Mucosa of descending colon (tissue), 3 donors: ENCODE measurements around the gene POLR1A. TPM values are rescaled to one million over a fixed set of nuclear protein-coding genes. Genes with fewer than 3 reads are reported as not detected.

ENCODE experiments used
- ATAC-seq: fragments of 200-7000 bp; cut with Tn5 transposase; one replicate; pipeline ENCODE4 v1.9.1; 2020; ENCODE audit warnings: mild to moderate bottlenecking, moderate library complexity
- DNase-seq, 3 donors: peaks; one replicate each; pipeline ENCODE4 v3.0.0-alpha.2; 2020
- H3K36me3 ChIP-seq: fragments of 200-600 bp; one replicate; pipeline ENCODE4 v1.8.0; 2021; ENCODE audit warnings: low read depth, mild to moderate bottlenecking
- H3K4me1 ChIP-seq: fragments of 200-600 bp; one replicate; pipeline ENCODE4 v1.8.0; 2021; ENCODE audit warnings: low read depth, mild to moderate bottlenecking
- H3K4me3 ChIP-seq: fragments of 200-600 bp; one replicate; pipeline ENCODE4 v1.8.0; 2021; ENCODE audit warnings: mild to moderate bottlenecking
- H3K9me3 ChIP-seq: fragments of 200-600 bp; one replicate; pipeline ENCODE4 v1.8.0; 2021; ENCODE audit warnings: mild to moderate bottlenecking
- intact Hi-C, 2 donors: fragments of 100-400 bp; cut with DNase I in 1 of 2; cut with micrococcal nuclease in 1 of 2; formaldehyde crosslinking; loops; one replicate each; pipeline versions ENCODE4 v1.11.0 to v1.11.1; 2022; cut with DNase I, micrococcal nuclease
- total RNA-seq, 3 donors: library from RNA; stranded (reverse); fragmentation: NEBNext Ultra II Directional in 2 of 3; extraction: Animal tissue kit (Norgen Biotek cat#: 25700) in 2 of 3; gene quantifications; one replicate each; pipeline versions ENCODE4 v1.2.1 to v1.2.4, GENCODE V29; 2021 to 2023
- TF ChIP-seq, protein P1 (sequence below): fragments of 200-600 bp; IDR thresholded peaks from one replicate; pipeline ENCODE4 v1.8.0; 2022; ENCODE audit warnings: antibody characterized with exemption, mild to moderate bottlenecking
- donor health status: DM: no; HTN: no; CAD: no; lungs with moderate emphysema.
- donor health status: DM: no; HTN: no; CAD: no.
- donor health status: DM: no; HTN: yes; CAD: no.

The POLR1A gene
- total RNA-seq, 3 donors from 2014 or later: 22.8 to 29.3 (median 24.3) TPM

DNA sequence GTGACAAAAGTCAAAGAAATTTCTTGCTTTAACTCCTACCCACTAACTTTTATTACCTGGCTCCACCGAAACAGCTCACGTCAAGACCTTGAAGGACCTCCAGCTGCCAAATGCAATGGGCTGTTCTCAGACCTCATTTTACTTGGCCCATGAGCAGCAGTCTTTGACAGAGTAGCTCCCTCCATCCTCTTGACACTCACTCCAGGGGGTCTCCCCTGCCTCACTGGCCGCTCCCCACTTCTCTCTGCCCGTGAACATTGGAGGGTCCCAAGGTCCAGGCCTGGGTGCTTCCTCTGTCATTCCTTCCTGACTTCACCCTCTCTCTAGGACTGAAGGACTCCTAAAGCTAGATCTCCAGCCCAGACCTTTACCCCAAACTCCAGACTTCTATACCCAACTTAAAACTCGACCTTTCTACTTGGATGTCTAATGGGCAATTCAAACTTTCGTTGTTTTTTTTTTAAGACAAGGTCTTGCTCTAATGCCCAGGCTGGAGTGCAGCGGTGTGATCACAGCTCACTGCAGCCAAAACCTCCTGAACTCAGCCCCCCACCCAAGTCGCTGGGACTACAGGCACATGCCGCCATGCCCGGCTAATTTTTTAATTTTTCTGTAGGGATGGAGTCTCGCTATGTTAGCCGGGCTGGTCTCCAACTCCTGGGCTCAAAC is 124.0 kb downstream of the POLR1A start:
- ATAC-seq (no peak), DNase-seq (no peak)
- TF ChIP-seq, protein P1, sequence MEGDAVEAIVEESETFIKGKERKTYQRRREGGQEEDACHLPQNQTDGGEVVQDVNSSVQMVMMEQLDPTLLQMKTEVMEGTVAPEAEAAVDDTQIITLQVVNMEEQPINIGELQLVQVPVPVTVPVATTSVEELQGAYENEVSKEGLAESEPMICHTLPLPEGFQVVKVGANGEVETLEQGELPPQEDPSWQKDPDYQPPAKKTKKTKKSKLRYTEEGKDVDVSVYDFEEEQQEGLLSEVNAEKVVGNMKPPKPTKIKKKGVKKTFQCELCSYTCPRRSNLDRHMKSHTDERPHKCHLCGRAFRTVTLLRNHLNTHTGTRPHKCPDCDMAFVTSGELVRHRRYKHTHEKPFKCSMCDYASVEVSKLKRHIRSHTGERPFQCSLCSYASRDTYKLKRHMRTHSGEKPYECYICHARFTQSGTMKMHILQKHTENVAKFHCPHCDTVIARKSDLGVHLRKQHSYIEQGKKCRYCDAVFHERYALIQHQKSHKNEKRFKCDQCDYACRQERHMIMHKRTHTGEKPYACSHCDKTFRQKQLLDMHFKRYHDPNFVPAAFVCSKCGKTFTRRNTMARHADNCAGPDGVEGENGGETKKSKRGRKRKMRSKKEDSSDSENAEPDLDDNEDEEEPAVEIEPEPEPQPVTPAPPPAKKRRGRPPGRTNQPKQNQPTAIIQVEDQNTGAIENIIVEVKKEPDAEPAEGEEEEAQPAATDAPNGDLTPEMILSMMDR: no peak
- intact Hi-C loops: no loop called here
- H3K4me3 ChIP-seq: no peak overlapping the region
- H3K36me3 ChIP-seq: no peaks in the 10 kb centered on the region
- no peaks in the 10 kb centered on the region for H3K4me1 ChIP-seq
- H3K9me3 ChIP-seq: no peaks in the 10 kb centered on the region

DNA sequence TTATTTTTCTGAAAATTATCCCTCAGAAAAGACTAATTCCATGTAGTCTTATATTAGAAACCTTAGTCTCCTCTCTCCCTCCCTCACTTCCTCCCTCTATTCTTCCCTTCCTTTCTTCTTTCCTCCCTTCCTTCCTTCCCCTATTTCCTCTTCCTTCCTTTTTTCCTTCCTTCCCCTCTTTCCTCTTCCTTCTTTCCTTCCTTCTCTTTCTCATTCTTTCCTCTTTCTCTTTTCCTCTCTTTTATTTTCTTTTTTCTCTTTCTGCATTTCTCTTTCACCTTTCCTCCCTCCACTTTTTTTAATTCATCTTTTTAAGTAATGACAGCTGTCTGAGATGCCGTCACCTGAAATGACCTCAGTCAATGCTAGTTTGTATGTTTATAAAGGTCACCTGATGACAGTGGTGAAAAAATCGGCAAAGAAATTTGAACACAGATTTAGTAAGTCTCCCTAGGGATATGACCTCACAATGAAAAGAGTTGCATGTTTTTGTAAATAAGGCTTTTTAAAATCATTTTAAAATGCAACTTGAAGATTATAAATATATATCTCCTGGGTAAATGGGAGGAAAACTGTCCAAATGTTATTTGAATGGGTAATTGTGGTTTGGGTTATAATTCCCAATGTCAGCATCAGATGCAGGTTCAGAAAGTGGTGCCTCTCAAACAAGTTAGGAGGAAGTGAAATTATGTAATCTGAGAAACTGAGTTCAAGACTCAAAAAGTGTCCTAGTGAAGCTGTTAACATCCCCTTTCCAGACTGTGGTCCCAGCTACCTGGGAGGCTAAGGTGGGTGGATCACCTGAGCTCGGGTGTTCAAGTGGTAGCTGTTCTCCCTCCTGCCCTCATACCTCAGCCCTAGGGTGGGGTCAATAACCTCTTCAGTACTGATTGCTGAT is 126.6 kb downstream of the POLR1A start:
- ATAC-seq: no peak
- TF ChIP-seq, protein P1: no peak
- intact Hi-C loops: no loop called here

DNA sequence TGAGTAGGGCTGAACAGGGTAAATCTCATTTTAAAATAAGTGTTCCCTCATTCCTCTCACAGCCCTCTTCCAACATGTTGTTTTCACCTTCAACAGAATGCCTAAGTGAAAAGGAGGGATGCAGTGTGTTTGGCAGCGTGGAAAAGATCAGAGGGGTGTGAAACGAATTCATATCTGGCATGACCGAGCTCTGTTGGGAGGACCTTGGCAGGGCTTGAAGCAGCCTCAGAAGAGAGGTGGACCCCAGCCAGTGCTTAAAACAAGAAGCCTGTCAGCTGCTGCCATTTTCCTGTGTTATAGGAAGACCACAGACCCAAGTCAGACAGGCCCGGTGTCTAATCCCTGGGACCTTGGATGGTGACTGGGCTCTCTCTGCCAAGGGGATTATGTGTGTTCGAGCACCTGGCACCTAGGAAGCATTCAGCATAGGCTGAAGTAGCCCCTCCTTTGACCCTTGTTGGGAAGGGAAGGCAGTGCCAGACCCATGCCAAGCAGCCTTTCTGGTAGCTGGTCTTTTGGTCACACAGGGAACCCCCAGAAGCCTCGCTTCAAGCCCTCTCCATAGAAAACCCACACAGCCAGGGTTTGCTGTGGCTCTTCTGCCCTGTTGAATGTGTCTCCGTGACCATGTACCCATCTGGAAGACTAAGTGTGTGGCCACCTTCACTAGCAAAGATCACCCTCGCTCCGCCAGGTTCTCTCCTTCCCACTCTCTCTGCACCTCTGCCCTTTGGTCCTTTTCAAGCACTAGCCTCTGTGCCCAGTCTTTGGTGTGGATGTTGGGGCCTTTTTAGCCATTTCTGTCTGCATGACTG is 129.4 kb downstream of the POLR1A start:
- ATAC-seq (no peak), DNase-seq (no peak)
- Histone ChIP-seq H3K4me1 (no peaks in the 10 kb centered on the region), H3K4me3 (no peak overlapping the region), H3K36me3 (no peaks in the 10 kb centered on the region), H3K9me3 (no peaks in the 10 kb centered on the region)
- intact Hi-C loops: no loop called here
- TF ChIP-seq, protein P1: no peak

More for the DNA sequence above, 126.6 kb downstream of the POLR1A start:
- no peak for DNase-seq
- H3K4me3 ChIP-seq: no peak overlapping the region
- no peaks in the 10 kb centered on the region for H3K36me3 ChIP-seq
- H3K9me3 ChIP-seq: no peaks in the 10 kb centered on the region
- H3K4me1 ChIP-seq: no peaks in the 10 kb centered on the region

DNA sequence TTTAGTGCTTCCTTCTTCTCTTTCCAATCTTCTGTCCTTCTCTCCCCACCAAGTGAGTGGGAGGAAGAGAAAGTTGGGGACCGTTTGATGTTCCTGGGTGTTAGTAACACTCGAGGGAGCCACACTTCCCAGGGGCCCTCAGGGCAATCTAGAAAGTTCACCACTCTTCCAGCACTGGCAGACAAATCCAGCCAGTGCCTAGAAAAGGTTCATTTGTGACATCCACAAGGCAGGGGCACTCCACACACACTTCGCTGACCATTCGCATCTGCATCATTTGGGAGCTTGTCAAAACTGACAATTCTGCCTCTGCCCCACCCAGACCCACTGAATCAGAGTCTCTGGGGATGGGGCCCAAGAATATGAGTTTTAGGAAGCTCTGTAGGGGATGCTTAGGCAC is 130.1 kb downstream of the POLR1A start:
- DNase-seq (no peak), ATAC-seq (no peak)
- intact Hi-C loops: no loop called here
- Histone ChIP-seq H3K4me1 (no peaks in the 10 kb centered on the region), H3K36me3 (no peaks in the 10 kb centered on the region), H3K9me3 (no peaks in the 10 kb centered on the region), H3K4me3 (no peak overlapping the region)
- TF ChIP-seq, protein P1: no peak

- no peaks in the 10 kb centered on the region for H3K4me1 ChIP-seq
- DNase-seq (no peak), ATAC-seq (no peak)
- TF ChIP-seq, protein P1: no peak
- intact Hi-C loops: no loop called here
- H3K4me3 ChIP-seq: no peak overlapping the region
- no peaks in the 10 kb centered on the region for H3K36me3 ChIP-seq
- H3K9me3 ChIP-seq: no peaks in the 10 kb centered on the region
These were observed 131.3 kb downstream of the POLR1A start for GRCh38 chr2:85974390-85974789.
